CD14-positive monocyte (primary cell): ENCODE results near the gene DCTD. TPM values are rescaled to one million over a fixed set of nuclear protein-coding genes. Genes with fewer than 3 reads are reported as not detected.

ENCODE experiments used
- DNase-seq, 3 donors: peaks; one replicate each; pipeline ENCODE4 v3.0.0-alpha.2; 2011 to 2022
- H2AFZ ChIP-seq: 2 replicates; pipeline ENCODE4 v1.6.0; 2012; ENCODE audit warnings: mild to moderate bottlenecking, low read depth, low read length, inconsistent platforms; ENCODE audit not compliant: insufficient read depth, poor library complexity, severe bottlenecking
- H3K27ac ChIP-seq, 2 donors: 1 replicate in 1 of 2; 2 replicates in 1 of 2; pipeline ENCODE4 v1.5.1; 2012 to 2013; ENCODE audit warnings: low read length in 2 of 2, control low read depth in 1 of 2, inconsistent platforms in 1 of 2, low read depth in 1 of 2, mild to moderate bottlenecking in 1 of 2
- H3K27me3 ChIP-seq, 2 donors: one replicate each; pipeline versions ENCODE4 v1.6.0 to v1.6.1; 2011 to 2013; ENCODE audit warnings: low read length in 2 of 2; ENCODE audit not compliant: control insufficient read depth in 2 of 2, insufficient read depth in 2 of 2
- H3K36me3 ChIP-seq, 2 donors: replicated peaks in 1 of 2; 1 replicate in 1 of 2; 2 replicates in 1 of 2; pipeline versions ENCODE4 v1.5.1 to v1.6.1; 2012 to 2013; ENCODE audit warnings: low read length in 2 of 2, control low read depth in 1 of 2, inconsistent platforms in 1 of 2, mild to moderate bottlenecking in 1 of 2; ENCODE audit not compliant: insufficient read depth in 2 of 2, control insufficient read depth in 1 of 2
- H3K4me1 ChIP-seq, 2 donors: 1 replicate in 1 of 2; 2 replicates in 1 of 2; pipeline versions ENCODE4 v1.5.1 to v1.6.1; 2012 to 2013; ENCODE audit warnings: low read length in 2 of 2, control low read depth in 1 of 2, inconsistent platforms in 1 of 2, mild to moderate bottlenecking in 1 of 2, moderate library complexity in 1 of 2; ENCODE audit not compliant: insufficient read depth in 2 of 2, control insufficient read depth in 1 of 2
- H3K4me2 ChIP-seq: replicated peaks from 2 replicates; pipeline ENCODE3; 2012; ENCODE audit warnings: low read length, moderate library complexity, mild to moderate bottlenecking; ENCODE audit not compliant: poor library complexity, severe bottlenecking; ENCODE audit errors: extremely low read depth
- H3K4me3 ChIP-seq, 3 experiments: fragments of 200-600 bp in 1 of 3; sonication (generic) in 1 of 3; replicated peaks in 1 of 3; 1 replicate in 2 of 3; 2 replicates in 1 of 3; pipeline ENCODE4 v1.5.1; 2011 to 2013; ENCODE audit warnings: low read length in 3 of 3, mild to moderate bottlenecking in 3 of 3, control low read depth in 2 of 3, low read depth in 2 of 3, inconsistent platforms in 1 of 3, moderate library complexity in 1 of 3
- H3K79me2 ChIP-seq: 2 replicates; pipeline ENCODE4 v1.6.0; 2012; ENCODE audit warnings: mild to moderate bottlenecking, control low read depth, inconsistent platforms, low read length, moderate library complexity; ENCODE audit not compliant: insufficient read depth
- H3K9ac ChIP-seq: 2 replicates; pipeline ENCODE4 v1.6.0; 2017; ENCODE audit warnings: low read length, mild to moderate bottlenecking; ENCODE audit not compliant: insufficient read depth, poor library complexity, severe bottlenecking
- H3K9me3 ChIP-seq, 2 donors: replicated peaks in 1 of 2; 1 replicate in 1 of 2; 2 replicates in 1 of 2; pipeline versions ENCODE4 v1.5.1 to v1.6.1; 2012 to 2013; ENCODE audit warnings: low read length in 2 of 2, control low read depth in 1 of 2; ENCODE audit not compliant: control insufficient read depth in 1 of 2, insufficient read depth in 1 of 2
- H4K20me1 ChIP-seq: 2 replicates; pipeline ENCODE4 v1.6.0; 2012; ENCODE audit warnings: mild to moderate bottlenecking, low read length, control low read depth, moderate library complexity; ENCODE audit not compliant: insufficient read depth
- H3K27ac Mint-ChIP-seq, 7 donors: one replicate each; pipeline ENCODE4 v1.8.0; 2020; ENCODE audit warnings: mild to moderate bottlenecking in 7 of 7, mixed read lengths in 7 of 7, moderate library complexity in 6 of 7, inconsistent platforms in 2 of 7
- H3K27me3 Mint-ChIP-seq, 3 donors: one replicate each; pipeline ENCODE4 v1.8.0; 2021 to 2022; ENCODE audit warnings: low read depth in 3 of 3, mild to moderate bottlenecking in 3 of 3, mixed read lengths in 3 of 3, moderate library complexity in 3 of 3, inconsistent platforms in 1 of 3
- H3K36me3 Mint-ChIP-seq, 2 donors: one replicate each; pipeline ENCODE4 v1.8.0; 2020; ENCODE audit warnings: mixed read lengths in 2 of 2, inconsistent platforms in 1 of 2, mild to moderate bottlenecking in 1 of 2
- H3K4me1 Mint-ChIP-seq: one replicate; pipeline ENCODE4 v1.8.0; 2020; ENCODE audit warnings: mild to moderate bottlenecking, mixed read lengths
- H3K4me3 Mint-ChIP-seq, 2 donors: one replicate each; pipeline ENCODE4 v1.8.0; 2020; ENCODE audit warnings: mild to moderate bottlenecking in 2 of 2, mixed read lengths in 2 of 2, moderate library complexity in 1 of 2
- H3K9me3 Mint-ChIP-seq, 7 donors: one replicate each; pipeline ENCODE4 v1.8.0; 2020 to 2022; ENCODE audit warnings: mixed read lengths in 7 of 7, mild to moderate bottlenecking in 6 of 7, moderate library complexity in 6 of 7, inconsistent platforms in 2 of 7
- WGBS: methylation state at CpG from one replicate; pipeline ENCODE4 v1.1.5; 2013; ENCODE audit warnings: missing lambda C conversion rate; ENCODE audit not compliant: insufficient coverage; 5-methylcytosine and 5-hydroxymethylcytosine counted together
- intact Hi-C, 2 donors: fragments of 100-400 bp; cut with micrococcal nuclease; formaldehyde crosslinking; loops; one replicate each; pipeline versions ENCODE4 v1.15.0 to v1.15.1; 2023
- polyA plus RNA-seq, 3 donors: library from polyadenylated mRNA; depleted of rRNA in 1 of 3; unstranded in 2 of 3; stranded (reverse) in 1 of 3; fragments of 300-500 nt in 2 of 3; fragments of >200 nt in 1 of 3; fragmentation: Illumina TruSeq in 2 of 3; gene quantifications; 1 replicate in 2 of 3; 2 replicates in 1 of 3; pipeline ENCODE4 v1.2.3, GENCODE V29; 2012 to 2021
- TF ChIP-seq, protein P1 (sequence below): fragments of 200-600 bp; IDR thresholded peaks from one replicate; pipeline ENCODE4 v1.8.0; 2022; ENCODE audit warnings: antibody characterized with exemption, mild to moderate bottlenecking

Gene DCTD
- polyA plus RNA-seq, 3 donors: 45.8 to 49.9 (median 47.8) TPM

DNA sequence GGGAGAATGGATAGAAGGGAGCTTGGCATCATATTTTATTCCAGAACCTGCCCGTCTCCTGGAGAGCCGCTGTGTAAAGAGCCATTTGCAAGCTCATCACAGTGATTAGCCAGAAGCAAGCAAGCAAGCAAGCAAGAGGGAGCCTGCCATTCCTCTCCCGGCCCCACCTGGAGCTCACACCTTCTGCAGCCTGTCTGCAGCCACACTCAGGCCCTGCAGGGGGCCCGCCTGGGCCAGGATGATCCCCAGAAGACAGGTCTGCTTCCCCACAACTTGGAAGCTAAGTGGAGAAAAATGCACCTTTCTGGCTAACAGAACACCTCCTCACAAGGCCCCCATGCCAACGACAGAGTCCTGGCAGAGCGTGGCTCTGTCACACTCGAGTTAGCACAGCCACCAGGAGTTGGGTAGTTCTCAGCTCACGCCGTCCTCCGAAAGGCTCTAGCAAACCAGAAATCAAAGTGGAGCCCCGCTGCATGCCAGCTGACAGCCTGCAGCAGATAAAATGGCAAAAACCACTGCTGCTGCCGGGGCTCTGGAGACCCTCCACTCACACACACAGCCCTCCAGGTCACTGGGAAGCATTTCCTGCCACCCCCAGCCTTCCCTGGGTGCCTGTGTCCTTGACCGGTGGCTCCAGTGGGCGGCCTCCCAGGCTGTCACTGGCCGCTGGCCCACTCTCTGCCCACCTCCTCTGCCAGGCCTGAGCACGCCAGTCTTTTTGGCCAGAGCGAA, 54.9 kb downstream of the DCTD start:
- peaks cover 4 to 5% (median 5%) of the 10 kb centered on the region in 3 donors for H3K27me3 Mint-ChIP-seq

DNA sequence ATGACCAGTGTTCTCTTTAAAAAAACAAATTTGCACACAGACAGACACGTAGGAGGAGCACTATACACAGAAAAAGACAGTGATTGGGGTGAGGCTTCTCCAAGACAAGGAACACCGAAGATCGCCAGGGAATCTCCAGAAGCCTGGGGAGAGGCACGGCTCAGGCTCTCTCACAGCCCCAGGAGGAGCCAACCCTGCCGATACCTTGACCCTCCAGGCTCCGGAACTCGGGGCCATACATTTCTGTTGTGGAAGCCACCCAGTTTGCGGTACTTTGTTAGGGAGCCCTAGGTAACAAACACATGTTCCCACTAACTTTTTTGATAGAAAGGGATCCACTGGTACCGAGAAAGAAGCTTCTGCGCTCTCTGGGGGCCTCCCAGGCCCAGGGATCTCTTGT, 55.8 kb downstream of the DCTD start:
- Mint-ChIP-seq H3K27ac (no peak overlapping the region), H3K27me3 (peaks cover 4 to 5% (median 5%) of the 10 kb centered on the region in 3 donors), H3K9me3 (peaks cover 0 to 8% (median 2%) of the 10 kb centered on the region in 7 donors), H3K36me3 (peaks cover 0 to 2% of the 10 kb centered on the region in 2 donors), H3K4me1 (peaks cover 6% of the 10 kb centered on the region), H3K4me3 (no peak overlapping the region)
- Histone ChIP-seq H3K27me3 (no peaks in the 10 kb centered on the region), H3K9ac (no peak overlapping the region), H3K9me3 (peaks cover 0 to 10% of the 10 kb centered on the region in 2 donors), H3K36me3 (no peaks in the 10 kb centered on the region), H3K79me2 (no peaks in the 10 kb centered on the region), H3K4me1 (no peaks in the 10 kb centered on the region), H2AFZ (no peak overlapping the region), H3K4me3 (no peak overlapping the region), H3K4me2 (no peak overlapping the region), H3K27ac (no peak overlapping the region), H4K20me1 (no peaks in the 10 kb centered on the region)
- intact Hi-C loops: no loop called here
- WGBS: 88% methylated on average over 7 of the region's 10 CpGs
- TF ChIP-seq, protein P1, sequence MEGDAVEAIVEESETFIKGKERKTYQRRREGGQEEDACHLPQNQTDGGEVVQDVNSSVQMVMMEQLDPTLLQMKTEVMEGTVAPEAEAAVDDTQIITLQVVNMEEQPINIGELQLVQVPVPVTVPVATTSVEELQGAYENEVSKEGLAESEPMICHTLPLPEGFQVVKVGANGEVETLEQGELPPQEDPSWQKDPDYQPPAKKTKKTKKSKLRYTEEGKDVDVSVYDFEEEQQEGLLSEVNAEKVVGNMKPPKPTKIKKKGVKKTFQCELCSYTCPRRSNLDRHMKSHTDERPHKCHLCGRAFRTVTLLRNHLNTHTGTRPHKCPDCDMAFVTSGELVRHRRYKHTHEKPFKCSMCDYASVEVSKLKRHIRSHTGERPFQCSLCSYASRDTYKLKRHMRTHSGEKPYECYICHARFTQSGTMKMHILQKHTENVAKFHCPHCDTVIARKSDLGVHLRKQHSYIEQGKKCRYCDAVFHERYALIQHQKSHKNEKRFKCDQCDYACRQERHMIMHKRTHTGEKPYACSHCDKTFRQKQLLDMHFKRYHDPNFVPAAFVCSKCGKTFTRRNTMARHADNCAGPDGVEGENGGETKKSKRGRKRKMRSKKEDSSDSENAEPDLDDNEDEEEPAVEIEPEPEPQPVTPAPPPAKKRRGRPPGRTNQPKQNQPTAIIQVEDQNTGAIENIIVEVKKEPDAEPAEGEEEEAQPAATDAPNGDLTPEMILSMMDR: no peak
- DNase-seq: no peak

More for the DNA sequence above, 54.9 kb downstream of the DCTD start:
- DNase-seq: no peak
- Mint-ChIP-seq H3K4me3 (no peak overlapping the region), H3K36me3 (peaks cover 0 to 2% of the 10 kb centered on the region in 2 donors), H3K9me3 (peaks cover 0 to 6% (median 2%) of the 10 kb centered on the region in 7 donors), H3K27ac (no peak overlapping the region), H3K4me1 (peaks cover 6% of the 10 kb centered on the region)
- Histone ChIP-seq H3K79me2 (no peaks in the 10 kb centered on the region), H3K9me3 (peaks cover 0 to 10% of the 10 kb centered on the region in 2 donors), H3K4me3 (no peak overlapping the region), H3K4me1 (no peaks in the 10 kb centered on the region), H3K9ac (no peak overlapping the region), H3K27me3 (no peaks in the 10 kb centered on the region), H2AFZ (no peak overlapping the region), H3K27ac (no peak overlapping the region), H3K36me3 (no peaks in the 10 kb centered on the region), H4K20me1 (no peaks in the 10 kb centered on the region), H3K4me2 (no peak overlapping the region)
- TF ChIP-seq, protein P1: no peak
- intact Hi-C loops: no loop called here
- WGBS: 97% methylated on average over 14 of the region's 17 CpGs
